Fibroblast of the aortic adventitia (primary cell): Measurements from ENCODE around the gene NUDT9. TPM values are rescaled to one million over a fixed set of nuclear protein-coding genes. Genes with fewer than 3 reads are reported as not detected.

Experiments used
- DNase-seq: peaks from one replicate; pipeline ENCODE4 v3.0.0-alpha.2; 2010; ENCODE audit warnings: low read depth
- H3K4me3 ChIP-seq: 2 replicates; pipeline ENCODE4 v1.5.1; 2011; ENCODE audit warnings: low read depth, mild to moderate bottlenecking, control low read depth, low read length, moderate library complexity
- CTCF ChIP-seq: IDR thresholded peaks from 2 replicates; pipeline ENCODE4 v1.5.1; 2011; ENCODE audit warnings: mild to moderate bottlenecking, low read length, control low read depth, inconsistent platforms; ENCODE audit not compliant: insufficient read depth
- small RNA-seq: library from RNA; depleted of rRNA; stranded (forward); fragments of <200 nt; gene quantifications from one replicate; pipeline ENCODE3, GENCODE V24; 2012
- total RNA-seq: library from RNA; depleted of rRNA; stranded (reverse); fragments of >200 nt; gene quantifications from 2 replicates; pipeline ENCODE4 v1.2.3, GENCODE V29; 2012; ENCODE audit warnings: low replicate concordance

NUDT9 gene
- total RNA-seq, 1 donor: 15.5 TPM

GRCh38 chr4:87499403-87500091, 77.2 kb downstream of the NUDT9 start:
- peak; percentile 19 for DNase-seq
- no peak overlapping the region for H3K4me3 ChIP-seq
- no peak for TF ChIP-seq CTCF

GRCh38 chr4:87500092-87500462, 77.7 kb downstream of the NUDT9 start:
- DNase-seq: no peak
- H3K4me3 ChIP-seq: no peak overlapping the region
- no peak for TF ChIP-seq CTCF

- no peak for DNase-seq
- no peak overlapping the region for H3K4me3 ChIP-seq
- TF ChIP-seq CTCF: no peak
These were observed 80.3 kb downstream of the NUDT9 start for GRCh38 chr4:87502580-87503238.

- no peak overlapping the region for H3K4me3 ChIP-seq
- no peak for DNase-seq
- no peak for TF ChIP-seq CTCF
These were observed 83.5 kb downstream of the NUDT9 start for GRCh38 chr4:87505862-87506261.

- H3K4me3 ChIP-seq: no peak overlapping the region
- TF ChIP-seq CTCF: no peak
- DNase-seq: peak; percentile 94
These were observed 84.8 kb downstream of the NUDT9 start for GRCh38 chr4:87506974-87507701.

Small RNAs within 50 kb of the gene (small RNA-seq; reads per million reads assigned to genes)
- gene RN7SL681P: not detected

Other genes starting within 250 kb of the NUDT9 start
- 10.1 and 62.4 TPM in 2 replicates for gene KLHL8, start 202.0 kb upstream of the NUDT9 start, total RNA-seq
- 0.18 TPM in 1 of 2 replicates, not detected in the other for gene HSD17B13, start 99.7 kb upstream of the NUDT9 start, total RNA-seq
- 46.8 and 297 TPM in 2 replicates for gene HSD17B11, start 31.4 kb upstream of the NUDT9 start, total RNA-seq
- gene SPARCL1, start 106.8 kb downstream of the NUDT9 start, total RNA-seq: not detected in 2 replicates
- gene DSPP, start 186.0 kb downstream of the NUDT9 start, total RNA-seq: not detected in 2 replicates
- not detected in 2 replicates for gene DMP1, start 227.7 kb downstream of the NUDT9 start, total RNA-seq